GM12891 (cell line): ENCODE data around the gene CACNB1.

Experiments used
- POLR2A ChIP-seq: IDR thresholded peaks from 2 replicates; pipeline ENCODE4 v1.6.1; 2011; ENCODE audit warnings: low read depth, low read length, control low read depth
- POLR2AphosphoS5 ChIP-seq: IDR thresholded peaks from 2 replicates; pipeline ENCODE4 v1.6.1; 2011; ENCODE audit warnings: low read depth, low read length, control low read depth

DNA sequence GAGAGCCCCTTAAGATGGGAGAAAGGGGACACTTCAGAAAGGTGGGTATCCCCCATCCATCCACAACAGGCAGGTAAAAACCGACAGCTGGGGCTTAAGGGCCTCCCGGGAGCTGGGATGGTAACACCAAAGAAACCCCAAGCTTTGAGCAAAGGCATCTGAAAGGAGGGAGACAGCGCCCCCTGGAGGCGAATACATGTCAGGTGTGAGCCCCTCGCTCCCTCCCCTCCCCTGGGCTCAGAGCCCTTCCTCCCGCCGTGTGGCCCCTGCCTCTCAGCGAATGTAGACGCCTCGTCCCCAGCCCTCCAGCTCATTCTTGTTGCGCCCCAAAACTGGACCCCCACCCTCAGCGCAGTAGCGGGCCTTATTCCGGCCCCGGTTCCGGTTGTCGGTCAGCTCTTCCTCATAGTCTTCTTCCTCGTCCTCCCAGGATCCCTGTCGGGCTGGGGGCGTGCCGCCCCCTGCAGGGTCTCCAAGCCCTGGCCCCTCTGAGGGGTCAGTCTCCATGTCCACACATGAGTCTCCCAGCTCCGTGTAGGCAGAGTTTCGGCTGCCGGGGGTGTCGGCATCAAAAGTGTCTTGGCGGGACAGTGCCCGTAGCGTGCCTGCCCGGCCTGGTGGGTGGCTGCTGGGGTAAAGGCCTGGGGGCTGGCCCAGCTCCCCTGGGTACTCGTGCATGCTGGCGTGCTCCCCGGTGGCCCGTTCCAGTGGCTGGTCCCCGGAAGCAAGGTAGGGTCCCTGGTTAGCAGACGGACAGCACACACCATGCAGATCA, 22.4 kb downstream of the CACNB1 start:
- no peak for TF ChIP-seq POLR2A
- TF ChIP-seq POLR2AphosphoS5: no peak
